ENCODE measurements around the gene TP53BP2.

- TF ChIP-seq CTCF (IDR thresholded peaks at IDR 0.05) (no peak), POLR2A (IDR thresholded peaks at IDR 0.05) (no peak), EP300 (IDR thresholded peaks at IDR 0.05) (no peak)
Observed at GRCh38 chr1:223792046-223792445, 53.7 kb downstream of the TP53BP2 start.
